Middle frontal gyrus (tissue), 1 donor: ENCODE measurements around the gene SALL3.

Experiments
- DNase-seq: peaks from one replicate; pipeline ENCODE4 v3.0.0-alpha.2; 2015; ENCODE audit warnings: low spot score; ENCODE audit errors: extremely low spot score

Gene SALL3

DNA sequence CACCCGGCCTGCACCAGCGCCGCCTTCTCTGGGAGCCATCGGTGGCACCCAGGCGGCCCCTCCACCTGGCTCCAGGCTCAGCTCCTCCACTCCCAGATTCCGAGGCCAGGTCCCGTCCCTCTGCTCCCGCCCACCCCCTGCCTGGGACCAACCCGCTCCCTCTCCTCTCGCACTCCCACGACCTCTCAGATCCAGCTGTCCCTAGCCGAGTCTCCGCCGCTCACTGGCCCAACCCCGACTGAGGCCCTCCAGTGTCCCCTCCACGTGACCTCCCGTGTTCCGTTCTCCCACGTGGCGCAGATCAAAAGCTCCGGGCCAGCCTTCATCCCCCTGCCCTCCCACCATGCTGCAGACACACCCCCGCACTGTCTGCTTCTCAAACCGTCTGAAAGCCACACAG, 14.4 kb upstream of the SALL3 start:
- DNase-seq = no peak

DNA sequence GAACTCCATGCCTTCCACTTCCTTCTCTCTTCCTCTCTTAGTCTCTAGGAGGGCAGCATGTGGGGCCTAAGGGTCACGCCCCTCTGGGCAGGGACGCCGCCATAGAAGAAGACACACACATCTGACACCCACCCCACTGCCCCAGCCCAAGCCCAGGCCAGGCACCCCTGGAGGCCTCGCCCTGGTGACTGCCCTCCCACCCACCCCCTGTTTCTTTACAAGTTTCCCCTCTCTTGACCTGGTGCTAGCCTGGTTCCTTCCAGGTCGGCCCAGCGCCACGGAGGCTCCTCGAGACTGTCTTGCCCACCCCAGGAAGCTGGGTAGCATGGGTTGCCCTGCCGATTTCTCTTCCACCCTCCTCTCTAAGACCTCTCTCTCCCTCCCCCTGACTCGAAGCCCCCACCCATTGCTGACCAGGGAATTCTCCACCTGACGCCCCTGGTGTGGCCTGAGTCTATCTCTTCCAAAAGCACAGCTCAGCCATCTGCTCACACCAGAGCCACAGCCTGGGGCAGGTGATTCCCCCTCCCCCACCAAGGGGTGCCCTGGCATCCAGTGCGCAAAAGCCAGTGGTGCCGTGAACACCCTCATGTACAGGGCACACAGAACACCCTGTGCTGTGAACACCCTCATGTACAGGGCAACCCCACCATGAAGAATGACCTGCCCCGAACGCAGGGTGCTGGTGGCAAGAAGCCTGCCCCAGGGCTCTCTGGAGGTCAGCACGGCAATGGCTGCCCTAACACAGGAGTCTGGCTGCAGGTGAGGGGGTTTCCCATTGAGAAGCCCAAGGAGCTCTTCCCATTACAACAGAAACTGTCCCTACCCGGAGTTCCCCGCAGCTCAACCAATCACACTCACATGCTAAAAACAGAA, 13.5 kb upstream of the SALL3 start:
- DNase-seq = no peak

DNA sequence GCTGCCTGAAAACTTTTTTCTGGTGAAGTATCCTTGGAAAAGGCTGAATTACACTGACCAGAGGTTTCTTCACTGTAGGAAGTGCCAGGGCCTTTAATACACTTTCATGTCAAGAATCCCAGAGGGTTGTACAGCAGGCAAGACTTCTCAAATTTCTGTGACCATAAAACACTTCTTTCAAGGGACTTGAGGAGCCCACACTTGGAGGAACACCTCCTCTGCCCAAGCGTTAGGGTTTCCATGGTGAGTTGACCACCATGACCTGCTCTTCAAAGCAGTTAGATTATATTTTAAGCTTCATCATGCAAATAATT, 12.9 kb upstream of the SALL3 start:
- no peak for DNase-seq

DNA sequence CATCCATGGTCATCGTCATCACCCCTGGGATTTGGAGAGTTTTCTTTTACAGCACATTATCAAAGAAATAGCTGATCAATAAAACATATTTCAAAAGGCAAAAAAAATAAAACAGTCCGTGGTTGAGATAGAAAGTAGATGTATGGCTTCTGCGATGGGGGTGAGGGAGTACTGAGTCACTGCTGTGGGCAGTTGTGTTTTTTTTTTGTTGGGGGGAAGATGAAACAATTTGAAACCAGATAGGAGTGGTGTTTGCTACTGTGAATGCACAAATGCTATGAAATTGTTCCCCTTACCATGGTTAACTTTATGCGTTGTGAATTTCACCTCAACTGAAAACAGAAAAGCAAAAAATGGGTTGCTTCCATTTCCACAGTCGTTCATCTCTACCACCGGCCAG, 11.9 kb upstream of the SALL3 start:
- DNase-seq = no peak

DNA sequence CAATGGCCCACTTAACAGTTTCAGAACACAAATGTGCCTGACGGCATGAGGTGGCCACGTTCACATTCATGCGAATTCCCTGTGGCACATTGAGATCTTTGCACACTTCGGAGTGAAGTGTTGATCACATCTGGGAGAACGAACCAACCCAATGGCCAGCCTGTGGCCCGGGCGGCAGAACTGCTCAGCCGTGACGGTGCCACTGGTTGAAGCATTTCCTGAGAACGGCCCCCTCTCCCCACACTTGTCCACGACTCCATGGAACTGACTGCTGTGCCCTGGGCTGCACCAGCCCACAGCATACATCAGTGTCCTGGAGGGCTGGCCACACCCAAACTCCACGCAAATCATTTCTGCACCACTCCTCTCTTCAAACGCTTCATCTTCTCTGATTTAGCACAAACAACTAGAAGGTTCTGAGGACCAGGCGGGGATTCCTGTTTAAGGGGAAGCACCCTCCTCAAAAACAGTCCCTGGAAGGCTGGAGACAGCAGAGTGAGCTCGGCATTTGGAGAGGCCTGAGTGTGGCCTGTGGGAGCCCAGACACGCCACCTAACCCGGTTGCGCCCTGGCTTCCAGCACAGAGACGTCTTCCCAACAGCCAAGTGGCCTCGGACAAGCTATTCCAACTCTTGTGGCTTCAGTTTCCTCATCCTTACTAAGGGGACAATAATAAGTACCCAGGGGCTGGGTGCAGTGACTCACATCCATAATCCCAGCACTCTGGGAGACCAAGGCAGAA, 9.9 kb upstream of the SALL3 start:
- DNase-seq = no peak

DNA sequence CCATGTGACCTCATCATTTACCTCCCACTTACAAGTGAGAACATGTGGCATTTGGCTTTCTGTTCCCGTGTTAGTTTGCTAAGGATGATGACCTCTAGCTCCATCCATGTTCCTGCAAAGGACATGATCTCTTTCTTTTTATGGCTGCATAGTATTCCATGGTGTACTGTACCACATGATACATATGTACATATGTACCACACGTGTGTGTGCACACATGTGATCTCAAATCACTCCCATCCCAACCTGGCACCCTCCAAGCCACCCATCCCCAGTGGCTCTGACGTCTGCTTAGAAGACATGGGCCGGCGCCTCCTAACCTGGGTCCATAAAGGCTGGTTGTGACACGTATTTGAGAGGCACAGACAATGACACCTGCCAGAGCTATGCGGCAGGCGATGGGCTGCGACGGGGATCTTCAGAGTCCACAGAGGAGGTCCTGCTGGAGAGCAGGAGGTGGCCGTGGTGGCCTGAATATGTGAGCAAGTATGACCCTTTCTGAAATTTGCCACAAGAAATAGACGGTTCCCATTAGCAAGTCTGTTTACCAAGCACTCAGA, 8.8 kb upstream of the SALL3 start:
- DNase-seq = no peak

DNA sequence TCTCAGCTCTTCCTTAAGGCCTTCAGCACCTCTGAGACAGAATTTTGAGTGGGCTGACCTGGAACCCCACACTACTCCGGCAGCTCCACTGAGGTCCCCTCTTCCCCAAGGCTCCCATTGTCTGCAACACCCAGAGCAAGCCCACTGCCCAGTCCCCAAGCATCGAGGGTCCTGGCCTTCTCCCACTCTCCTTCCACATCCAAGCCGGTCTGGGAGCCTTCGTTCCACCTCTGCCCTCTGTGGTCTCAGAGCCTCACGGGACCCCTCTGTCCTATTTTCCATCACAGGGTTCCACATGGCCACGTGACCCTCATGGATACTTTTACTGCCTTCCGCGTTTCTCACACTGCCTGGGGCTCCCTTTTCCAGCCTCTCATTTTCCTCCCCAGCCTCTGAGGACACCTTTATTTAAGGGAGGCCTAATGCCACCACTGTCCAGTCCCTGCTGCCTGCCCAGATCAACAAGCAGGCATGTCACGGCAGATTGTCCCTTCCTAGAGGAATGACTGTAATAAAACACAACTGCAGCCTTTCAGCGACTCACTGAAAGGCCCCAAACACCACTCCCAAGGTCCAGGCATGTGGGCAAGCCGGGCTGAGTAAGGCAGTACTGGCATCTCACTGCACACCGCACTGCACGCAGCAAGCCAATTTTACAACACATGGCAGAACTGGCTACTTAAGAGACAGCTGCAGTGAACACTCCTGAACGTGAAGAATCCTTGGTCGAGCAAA, 7.9 kb upstream of the SALL3 start:
- DNase-seq = no peak

DNA sequence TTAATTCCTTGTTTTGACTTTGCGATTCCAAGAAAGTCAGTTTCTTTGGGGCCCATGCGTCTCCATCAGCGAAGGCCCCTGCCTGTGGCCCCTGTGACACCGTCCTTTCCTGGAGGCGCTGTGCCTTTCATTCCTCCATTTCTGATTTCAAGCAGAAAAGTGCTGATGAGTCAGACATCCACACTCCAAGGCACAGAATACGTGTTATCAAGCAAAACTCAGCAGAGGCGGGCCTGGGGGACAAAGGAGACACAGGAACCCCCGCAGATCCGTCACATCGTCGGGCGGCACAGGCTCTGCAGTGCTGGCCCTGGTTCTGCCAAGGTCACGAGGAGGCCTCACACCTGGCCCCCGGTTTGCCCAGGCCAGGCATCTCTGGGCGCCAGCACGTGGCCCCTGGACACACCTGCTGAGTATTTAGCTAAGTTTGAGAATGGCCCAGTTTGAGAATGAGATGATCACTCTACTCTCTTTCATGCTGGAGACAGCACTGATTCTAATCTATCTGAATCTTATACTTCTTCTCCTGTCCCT, 7.2 kb upstream of the SALL3 start:
- DNase-seq = no peak

DNA sequence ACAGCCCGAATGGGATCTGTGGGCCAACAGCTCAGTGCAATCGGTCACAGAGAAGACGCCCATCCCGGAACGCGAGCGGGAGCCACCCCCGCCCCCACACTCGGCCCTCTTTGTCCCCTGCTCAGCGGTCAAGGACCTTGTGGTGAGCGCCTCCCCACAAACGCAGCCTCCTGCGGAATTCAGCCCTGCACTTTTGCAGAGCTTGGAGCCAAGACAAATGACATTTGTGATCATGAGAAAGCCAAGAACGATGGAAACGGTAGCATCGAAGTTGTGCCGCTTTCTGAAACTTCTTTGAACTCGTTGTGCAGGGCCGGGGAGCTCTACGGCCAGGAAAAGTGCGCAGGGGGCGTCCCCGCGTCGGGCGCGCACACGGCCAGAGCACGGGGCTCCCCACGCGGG, 6.7 kb upstream of the SALL3 start:
- no peak for DNase-seq

DNA sequence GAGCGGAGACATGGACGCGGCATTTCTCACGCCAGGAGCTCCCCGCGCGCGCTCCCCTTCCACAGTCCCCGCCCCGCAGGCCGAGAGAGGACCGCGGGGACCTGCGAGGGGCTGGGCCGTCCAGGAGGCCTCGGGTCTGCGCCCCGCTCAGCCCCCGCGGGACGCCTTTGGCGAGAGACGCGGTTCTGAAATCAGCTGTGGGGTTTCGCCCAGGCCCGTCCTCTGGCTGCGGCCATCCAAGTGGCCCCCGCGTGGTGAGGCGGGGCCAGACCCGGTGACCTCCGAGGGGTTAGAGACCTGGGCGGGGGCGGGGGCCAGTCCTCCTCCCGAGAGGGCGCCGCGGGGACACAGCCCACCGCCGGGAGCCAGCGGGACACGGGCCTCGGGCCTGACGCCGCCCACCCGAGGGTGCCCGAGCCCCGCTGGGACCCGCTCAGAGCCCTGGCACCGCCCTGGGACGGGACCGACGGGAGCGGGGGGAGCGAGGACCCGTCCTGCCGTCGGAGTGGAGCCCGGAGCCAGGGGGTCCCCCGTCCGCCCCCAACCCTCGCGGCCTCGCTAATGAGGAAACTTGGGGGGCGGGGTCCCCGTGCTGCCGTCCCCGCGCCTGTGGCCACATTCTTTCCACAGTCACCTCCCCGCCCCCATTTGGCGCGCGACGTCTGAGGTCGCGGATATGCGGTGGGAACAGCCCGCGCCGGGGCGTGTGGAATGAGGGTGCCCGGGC, 6.1 kb upstream of the SALL3 start:
- DNase-seq = no peak

DNA sequence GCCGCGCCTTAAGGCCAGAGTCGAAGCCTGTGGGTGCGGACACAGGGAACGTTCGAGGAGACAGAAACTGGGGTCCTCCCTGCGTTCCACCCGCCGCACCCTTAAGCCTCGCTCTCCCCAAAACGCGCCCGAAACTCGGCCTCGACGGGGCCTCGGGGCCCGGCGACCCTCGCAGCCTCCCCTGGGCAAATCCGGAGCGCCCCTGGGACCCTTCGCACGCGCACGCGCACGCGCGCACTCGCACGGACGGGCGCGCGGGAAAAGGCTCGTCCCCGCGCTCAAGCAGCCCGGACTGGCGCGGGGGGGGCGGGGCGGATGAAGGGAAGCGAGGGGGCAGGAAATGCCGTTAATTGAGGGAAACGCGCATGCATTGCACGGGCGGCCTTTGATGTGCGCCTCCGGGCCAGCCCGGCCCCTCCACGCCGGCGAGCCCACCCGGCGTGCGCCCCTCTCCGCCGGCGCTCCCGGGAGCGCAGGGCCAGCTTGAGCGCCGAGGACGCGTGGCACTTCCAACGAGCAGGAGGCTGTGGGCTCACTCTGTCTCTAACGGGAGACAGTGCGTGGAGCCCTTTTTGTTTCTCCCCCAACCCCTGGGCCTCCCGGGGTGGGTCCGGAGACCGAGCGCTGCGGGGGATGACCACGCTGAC, 5.4 kb upstream of the SALL3 start:
- no peak for DNase-seq

DNA sequence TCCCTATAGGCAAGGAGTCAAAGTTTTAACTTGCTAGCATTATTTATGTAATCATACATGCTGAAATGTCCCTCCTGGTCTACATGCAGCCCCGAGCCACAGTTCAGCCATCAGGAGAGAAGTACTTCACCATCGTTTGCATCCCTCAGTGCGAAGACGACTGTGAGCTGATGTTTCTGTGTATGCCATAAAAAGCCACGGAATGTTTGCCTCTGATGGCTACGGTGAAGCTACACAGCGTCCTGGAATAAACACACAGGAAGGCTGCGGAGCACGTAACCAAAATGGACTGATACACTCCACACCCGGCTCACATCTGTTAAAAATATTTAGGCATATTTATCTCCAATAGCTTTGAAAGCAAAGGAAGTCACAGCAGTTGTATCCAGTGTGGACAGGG, 4.3 kb upstream of the SALL3 start:
- DNase-seq = no peak

DNA sequence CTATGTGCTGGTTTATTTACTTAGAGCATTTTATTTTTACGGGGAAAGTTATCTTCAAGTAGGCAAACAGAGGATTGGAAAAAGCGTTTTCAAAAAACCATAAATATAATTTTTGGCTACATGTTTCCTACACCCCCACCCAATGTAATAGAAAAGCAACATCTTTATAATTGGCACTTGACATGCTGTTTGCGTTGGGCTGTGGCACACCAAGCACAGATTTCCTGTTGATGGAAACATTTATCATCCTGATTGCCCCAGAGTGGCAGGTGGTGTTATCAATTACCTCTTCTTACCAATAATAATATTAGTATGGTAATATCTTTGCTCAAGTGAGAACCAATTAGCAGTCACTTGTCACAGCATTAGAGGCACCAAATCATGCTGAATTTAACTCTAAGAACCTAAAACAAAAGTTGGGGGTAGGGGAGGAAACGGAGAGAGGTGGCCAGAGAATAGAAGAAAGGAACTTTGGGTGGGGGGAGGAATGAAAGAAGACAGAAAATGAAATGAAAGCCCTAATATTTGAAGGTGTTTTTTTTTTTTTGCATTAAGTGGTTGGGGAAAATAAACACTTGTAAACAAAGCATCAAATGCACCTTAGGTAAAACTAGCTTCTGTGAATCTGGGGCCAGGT, 3.8 kb upstream of the SALL3 start:
- DNase-seq = no peak

DNA sequence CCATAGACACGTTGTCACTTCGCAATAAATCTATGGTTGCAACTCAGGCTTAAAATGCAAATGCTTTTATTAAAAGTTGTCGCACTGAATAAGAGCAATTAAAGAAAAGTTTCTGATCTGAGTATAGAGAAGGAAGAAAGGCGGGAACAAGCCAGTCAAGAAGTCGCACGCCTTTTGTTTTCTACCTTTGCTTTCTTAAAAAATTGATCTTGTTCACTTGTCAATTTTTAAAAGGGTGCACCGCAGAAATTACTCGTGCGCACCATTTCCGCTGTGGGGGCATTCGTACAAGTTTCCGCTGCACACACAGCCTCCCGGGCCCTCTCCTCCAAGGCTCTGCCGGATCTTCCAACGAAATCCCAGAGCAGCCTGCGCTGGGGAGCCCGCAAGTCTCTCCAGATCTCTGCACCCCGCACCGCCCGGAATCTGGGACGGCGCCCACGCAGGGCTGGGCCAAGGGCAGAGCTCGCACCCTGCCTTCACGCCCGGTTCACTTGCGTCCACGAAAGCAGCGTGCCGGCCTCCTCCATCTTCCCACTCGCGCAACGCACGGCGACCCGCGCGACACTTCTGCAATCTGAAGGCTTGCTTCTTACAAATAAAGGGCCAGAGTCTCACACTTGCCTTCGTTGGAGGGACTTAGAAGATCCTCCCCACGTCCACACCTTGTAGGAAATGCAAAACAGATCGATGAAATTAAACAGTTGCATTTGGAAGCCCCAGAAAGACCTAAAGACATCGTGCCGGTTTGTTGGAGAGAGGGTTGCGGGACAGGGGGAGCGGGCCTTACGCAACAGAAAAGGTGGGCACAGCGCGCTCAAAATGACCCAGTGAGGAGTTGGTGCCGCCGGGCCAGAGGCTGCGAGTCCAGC, 2.6 kb upstream of the SALL3 start:
- DNase-seq = no peak

DNA sequence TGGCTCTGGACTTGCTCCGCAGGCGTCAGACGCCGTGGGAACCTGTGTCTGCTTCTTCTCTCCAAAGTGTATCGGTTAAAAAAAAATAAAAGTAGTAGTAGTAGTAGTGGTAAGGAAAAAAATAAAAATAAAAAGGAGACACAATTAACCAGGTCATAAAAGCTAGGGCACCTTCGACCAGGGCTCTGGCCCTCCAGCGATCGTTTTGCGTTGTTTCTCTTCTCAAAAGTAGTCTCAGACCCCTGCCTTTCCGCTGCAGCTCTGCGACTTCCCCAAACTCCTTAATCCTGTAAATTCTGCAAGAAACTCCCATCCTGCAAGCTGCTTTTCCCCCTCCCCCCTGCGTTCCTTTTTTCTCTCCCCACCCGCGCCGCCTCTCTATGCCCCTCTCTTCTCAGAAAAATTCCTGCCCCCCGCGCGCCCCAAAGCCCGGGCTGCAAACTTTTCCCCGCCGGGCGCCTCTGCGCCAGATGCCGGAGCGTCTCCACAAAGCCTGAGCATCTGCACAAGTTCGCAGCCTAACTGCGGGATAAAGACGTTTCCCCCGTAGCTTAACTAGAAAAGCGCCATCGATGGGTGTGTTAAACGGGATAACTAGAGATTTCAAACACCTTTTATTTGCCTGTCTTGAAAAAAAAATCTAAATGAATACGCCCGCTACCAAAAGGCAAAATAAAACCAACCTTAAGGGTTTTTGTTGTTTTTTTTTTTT, 1.8 kb upstream of the SALL3 start:
- no peak for DNase-seq

DNA sequence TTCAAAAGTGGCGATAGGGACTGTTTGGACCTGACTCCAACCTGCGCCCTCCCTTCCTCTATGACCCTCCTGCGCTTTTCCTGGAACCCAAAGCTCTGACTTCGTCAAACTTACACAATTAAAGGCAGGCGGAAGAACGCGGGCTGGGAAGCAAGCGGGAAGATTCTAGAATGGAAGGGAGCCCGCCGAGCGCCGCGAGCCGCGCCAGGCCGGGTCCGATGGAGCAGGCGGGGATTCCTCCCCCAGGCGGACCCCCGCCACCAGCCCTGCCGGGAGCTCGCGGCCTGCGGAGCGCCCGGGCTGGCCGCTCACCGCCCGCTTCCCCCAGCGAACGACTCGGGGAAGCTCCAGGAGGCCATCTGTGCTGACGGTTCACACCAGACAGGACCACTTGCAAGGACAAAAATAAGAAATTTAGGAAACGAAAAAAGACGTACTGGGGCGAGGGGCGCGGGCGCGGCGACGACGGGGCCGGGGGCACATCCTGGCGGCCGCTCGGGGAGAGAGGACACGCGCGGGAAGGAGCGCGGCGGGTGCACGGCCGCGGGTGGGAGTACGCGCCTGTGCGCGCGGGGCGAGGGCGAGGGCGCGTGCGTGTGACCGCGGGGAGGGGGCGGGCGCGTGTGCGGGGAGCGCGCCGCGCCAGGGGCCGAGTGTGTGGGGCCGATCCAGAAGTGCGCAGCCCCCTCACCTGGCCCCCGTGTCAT, 1.1 kb upstream of the SALL3 start:
- DNase-seq = no peak

DNA sequence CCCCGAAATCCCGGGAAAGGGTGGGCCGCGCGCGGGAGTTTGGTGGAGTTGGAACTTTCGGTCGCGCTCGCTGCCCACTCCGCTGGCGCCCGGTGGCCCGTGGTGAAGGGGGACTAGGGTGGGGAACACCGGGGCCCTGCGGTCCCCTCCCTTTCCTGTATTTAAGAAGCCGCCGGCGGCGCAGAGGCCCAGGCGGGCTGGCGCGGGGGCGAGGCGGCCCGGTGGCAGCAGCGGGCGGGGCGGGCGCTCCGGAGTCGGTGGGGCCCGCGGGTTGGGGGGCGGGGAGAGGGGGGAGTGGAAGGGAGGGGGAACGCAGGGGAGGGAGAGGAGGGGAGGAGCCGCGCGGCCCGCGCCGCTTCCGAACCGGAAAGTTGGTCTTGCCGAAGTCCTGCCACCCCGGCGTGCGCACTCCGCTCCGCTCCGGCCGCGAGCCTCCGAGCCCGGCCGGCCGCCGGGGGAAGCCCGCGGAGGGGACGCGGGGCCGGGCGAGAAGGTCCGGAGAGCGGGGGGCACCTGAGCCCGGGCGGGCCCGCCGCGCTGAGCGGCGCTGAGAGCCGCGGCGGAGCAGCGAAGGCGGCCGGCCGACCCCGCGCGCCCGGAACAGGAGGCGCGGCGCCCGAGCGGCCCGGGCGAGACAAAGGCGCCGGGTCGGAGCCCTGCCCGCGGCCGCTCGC, 425 bp upstream of the SALL3 start:
- DNase-seq = no peak
